Measurements from ENCODE around the gene RSAD1.

Gene RSAD1

GRCh38 chr17:50464736-50465135 is 13.9 kb upstream of the RSAD1 start:
- Mint-ChIP-seq H3K4me1 (peaks cover 36% of the 10 kb centered on the region), H3K27ac (peak overlapping the region; percentile 59), H3K9me3 (no peaks in the 10 kb centered on the region), H3K4me3 (no peak overlapping the region), H3K27me3 (peaks cover 2% of the 10 kb centered on the region), H3K36me3 (peaks cover 18% of the 10 kb centered on the region)
- ATAC-seq (ENCODE audit: low read depth) (no peak), DNase-seq (ENCODE audit: low spot score in 2 of 2) (no peak)

DNA sequence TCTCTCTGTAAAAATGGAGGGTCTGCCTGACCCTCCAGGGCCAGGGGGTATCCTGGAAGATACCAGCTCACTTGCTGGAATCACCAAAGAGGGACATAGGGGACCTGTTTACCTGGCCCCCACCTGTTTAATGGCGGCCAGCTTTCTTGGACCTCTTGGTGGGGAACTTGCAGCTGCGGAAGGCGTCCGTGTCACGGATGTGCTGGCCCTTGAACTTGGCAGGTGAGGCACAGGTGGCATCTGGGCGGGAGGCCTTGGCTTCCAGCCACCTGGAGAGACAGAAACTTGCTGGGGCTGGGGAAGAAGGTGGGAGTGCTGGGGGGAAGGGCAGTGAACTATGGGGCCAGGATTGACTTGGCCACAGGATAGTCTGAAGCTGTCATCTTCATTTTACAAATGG is 13.5 kb upstream of the RSAD1 start:
- H3K9me3 Mint-ChIP-seq = no peaks in the 10 kb centered on the region
- H3K36me3 Mint-ChIP-seq = peaks cover 18% of the 10 kb centered on the region
- no peak for ATAC-seq (ENCODE audit: low read depth)
- peaks cover 35% of the 10 kb centered on the region for H3K4me1 Mint-ChIP-seq
- DNase-seq (ENCODE audit: low spot score in 2 of 2) = no peak
- peak overlapping the region; percentile 13 for H3K4me3 Mint-ChIP-seq
- H3K27me3 Mint-ChIP-seq = peaks cover 2% of the 10 kb centered on the region
- H3K27ac Mint-ChIP-seq = peak overlapping the region; percentile 59

DNA sequence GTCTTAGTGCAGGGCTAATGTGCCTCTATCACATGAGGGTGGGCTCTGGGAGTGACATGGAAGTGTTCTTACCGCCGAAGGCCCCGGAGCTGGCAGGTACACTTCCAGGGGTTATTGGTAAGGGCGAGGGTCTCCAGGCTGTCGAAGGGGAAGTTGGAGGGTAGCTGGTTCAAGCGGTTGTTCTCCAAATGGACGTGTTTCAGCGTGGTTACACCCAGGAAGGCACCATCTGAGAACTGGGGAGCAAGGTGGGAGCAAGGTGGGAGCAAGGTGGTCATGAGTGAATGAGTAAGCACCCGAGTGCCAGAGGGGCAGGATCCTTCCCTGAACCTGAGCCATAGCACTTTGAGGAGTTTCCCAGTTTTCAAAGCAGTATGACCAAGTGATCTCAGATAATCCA is 13.0 kb upstream of the RSAD1 start:
- H3K9me3 Mint-ChIP-seq = no peaks in the 10 kb centered on the region
- H3K36me3 Mint-ChIP-seq = peaks cover 18% of the 10 kb centered on the region
- H3K4me3 Mint-ChIP-seq = peak overlapping the region; percentile 82
- no peak overlapping the region for H3K27ac Mint-ChIP-seq
- ATAC-seq (ENCODE audit: low read depth) = no peak
- peaks cover 2% of the 10 kb centered on the region for H3K27me3 Mint-ChIP-seq
- peaks cover 35% of the 10 kb centered on the region for H3K4me1 Mint-ChIP-seq
- DNase-seq (ENCODE audit: low spot score in 2 of 2) = no peak

DNA sequence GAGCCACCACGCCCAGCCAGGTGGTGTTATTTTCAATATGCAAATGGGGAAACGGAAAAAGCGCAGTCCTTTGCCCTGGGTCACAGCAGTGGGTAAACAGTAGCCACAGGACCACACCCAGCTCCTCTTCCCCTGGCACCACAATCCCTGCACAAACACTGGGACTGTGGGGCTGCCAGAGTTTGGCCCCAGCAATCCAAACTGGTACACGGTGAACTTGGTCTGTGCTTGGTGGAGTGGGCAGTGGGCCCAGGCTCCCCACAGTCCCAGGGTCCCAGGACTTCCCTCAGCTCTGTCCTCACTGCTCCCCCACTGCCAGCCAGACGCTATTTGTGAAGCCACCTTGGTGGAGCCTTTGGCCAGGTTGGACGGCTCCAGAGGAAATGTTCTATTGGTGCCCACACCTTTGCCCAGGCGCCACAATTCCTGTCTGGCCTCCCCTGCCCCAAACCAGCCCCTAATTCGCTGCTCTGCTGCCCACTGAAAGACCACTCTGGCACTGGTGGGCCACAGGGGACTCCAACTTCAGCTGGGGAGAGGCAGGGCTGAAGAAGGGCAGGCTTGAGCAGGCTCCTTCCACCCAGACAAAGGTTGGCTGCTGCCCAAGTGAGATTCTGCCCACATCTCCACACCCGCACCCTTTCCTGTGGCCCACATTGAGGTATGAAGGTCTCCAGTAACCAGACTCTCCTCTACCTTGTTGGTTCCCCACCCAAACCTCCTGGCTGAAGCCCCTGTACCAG is 12.1 kb upstream of the RSAD1 start:
- Mint-ChIP-seq H3K27ac (peak overlapping the region; percentile 76), H3K36me3 (peaks cover 20% of the 10 kb centered on the region), H3K4me3 (peak overlapping the region; percentile 82), H3K9me3 (no peaks in the 10 kb centered on the region), H3K27me3 (peaks cover 2% of the 10 kb centered on the region), H3K4me1 (peaks cover 38% of the 10 kb centered on the region)
- ATAC-seq (ENCODE audit: low read depth) (peak; percentile 72), DNase-seq (ENCODE audit: low spot score in 2 of 2) (no peak)

DNA sequence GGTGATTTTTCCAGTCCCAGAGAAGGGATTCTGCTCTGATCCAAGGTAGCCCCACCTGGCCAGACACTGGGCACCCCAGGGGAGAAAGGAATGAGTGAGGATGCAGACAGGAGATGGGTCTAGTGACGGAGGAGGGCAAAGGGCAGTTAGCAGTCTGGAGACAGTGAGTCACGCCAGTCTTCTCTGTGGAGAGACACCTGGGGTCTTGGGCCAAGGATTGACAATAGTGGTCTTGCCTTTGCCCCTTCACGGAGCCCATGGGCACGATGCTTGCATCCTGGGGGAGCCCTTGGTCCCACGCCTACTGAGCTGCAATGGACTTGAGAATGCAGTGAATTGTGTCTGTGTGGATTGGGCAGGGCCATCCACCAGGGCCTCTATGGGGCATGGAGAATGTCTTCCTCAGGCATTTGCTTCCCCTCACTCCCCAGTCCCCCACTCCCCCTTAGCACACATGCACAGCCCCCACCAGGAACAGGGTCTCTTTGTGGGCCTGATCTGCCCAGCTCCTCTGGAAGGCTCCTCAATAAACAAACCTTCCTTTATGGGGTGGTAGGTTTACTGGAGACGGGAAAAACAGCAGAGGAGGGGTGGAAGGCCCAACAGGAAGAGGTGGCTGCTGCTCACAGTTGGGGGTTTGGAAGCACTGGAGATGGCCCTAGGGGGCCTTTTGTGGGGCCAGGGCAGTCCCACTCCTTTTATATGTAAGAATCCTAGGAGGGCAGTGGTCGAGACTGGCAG is 11.4 kb upstream of the RSAD1 start:
- Mint-ChIP-seq H3K4me1 (peaks cover 34% of the 10 kb centered on the region), H3K27ac (peak overlapping the region; percentile 76), H3K36me3 (peaks cover 23% of the 10 kb centered on the region), H3K4me3 (peak overlapping the region; percentile 82), H3K9me3 (no peaks in the 10 kb centered on the region), H3K27me3 (peaks cover 2% of the 10 kb centered on the region)
- ATAC-seq (ENCODE audit: low read depth) = no peak
- no peak for DNase-seq (ENCODE audit: low spot score in 2 of 2)

- no peak for DNase-seq (ENCODE audit: low spot score in 2 of 2)
- Mint-ChIP-seq H3K27ac (peak overlapping the region; percentile 76), H3K4me1 (peaks cover 34% of the 10 kb centered on the region), H3K9me3 (no peaks in the 10 kb centered on the region), H3K27me3 (peaks cover 2% of the 10 kb centered on the region), H3K4me3 (peak overlapping the region; percentile 82), H3K36me3 (peaks cover 26% of the 10 kb centered on the region)
- no peak for ATAC-seq (ENCODE audit: low read depth)
Observed at GRCh38 chr17:50467855-50468303, 10.8 kb upstream of the RSAD1 start.

GRCh38 chr17:50468304-50469207 is 10.1 kb upstream of the RSAD1 start, which contains the start of gene CHAD:
Gene CHAD, minus strand, starts transcription at chr17:50468880. Its CDS starts 67 bp downstream, at chr17:50468813.
- no peak for DNase-seq (ENCODE audit: low spot score in 2 of 2)
- Mint-ChIP-seq H3K4me1 (peaks cover 34% of the 10 kb centered on the region), H3K36me3 (peaks cover 29% of the 10 kb centered on the region), H3K9me3 (no peaks in the 10 kb centered on the region), H3K27ac (peak within 1 kb of the TSS; percentile 76), H3K4me3 (peak within 1 kb of the TSS; percentile 82), H3K27me3 (peaks cover 2% of the 10 kb centered on the region)
- peak; percentile 49 for ATAC-seq (ENCODE audit: low read depth)

DNA sequence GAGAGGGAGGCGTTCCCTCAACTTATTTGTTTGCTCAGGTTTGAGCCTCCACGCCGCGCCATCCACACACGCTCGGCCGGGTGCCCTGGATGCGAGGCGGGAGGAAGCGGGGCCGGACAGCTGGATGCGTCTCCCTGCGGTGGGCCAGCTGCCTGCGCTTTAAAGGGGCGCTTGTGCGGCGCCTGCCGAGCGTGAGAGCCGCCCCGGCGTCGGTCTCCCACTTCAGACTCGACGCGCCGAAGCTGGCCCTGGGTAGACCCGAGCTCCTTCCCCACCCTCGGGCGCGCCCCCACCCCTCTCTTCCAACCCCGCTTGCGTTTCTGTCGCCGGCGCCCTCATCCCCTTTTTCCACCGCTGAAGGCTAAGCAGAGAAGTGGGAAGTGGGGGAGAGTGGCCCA is 9.5 kb upstream of the RSAD1 start:
- DNase-seq (ENCODE audit: low spot score in 2 of 2) = no peak
- Mint-ChIP-seq H3K27ac (no peak overlapping the region), H3K27me3 (peaks cover 2% of the 10 kb centered on the region), H3K4me3 (peak overlapping the region; percentile 63), H3K9me3 (no peaks in the 10 kb centered on the region), H3K4me1 (peaks cover 34% of the 10 kb centered on the region), H3K36me3 (peaks cover 30% of the 10 kb centered on the region)
- ATAC-seq (ENCODE audit: low read depth) = no peak

DNA sequence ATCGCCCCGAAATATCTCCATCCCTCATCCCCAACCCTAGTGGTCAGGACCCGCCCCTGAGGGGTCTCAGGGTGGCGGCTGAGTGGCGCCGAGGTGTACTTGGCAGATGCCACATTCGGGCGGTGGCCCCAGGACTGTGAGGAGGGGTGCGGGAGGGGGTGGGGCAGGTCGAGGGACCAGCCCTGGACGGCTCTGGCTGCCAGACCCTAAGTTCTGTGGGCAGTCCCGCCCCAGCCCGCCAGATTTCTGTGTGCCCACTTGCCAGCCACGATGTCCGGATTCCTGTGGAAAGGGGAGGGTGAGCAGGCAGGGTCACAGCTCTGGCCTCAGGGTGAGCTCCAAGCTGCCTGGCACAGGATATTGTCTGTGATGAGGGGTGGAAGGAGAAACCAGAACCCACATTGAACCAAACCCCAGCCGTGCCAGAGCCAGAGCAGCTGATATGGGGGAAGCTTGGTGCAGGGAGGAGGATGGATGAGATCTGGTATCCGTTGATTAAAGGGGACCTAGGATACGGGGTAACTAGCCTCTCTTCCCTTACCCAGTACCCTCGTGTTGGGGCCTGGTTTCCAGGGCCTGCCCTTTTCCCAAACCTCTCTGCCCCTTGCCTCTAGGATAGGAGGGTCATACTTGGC is 8.9 kb upstream of the RSAD1 start:
- DNase-seq (ENCODE audit: low spot score in 2 of 2) (no peak), ATAC-seq (ENCODE audit: low read depth) (no peak)
- Mint-ChIP-seq H3K36me3 (peaks cover 25% of the 10 kb centered on the region), H3K4me3 (peak overlapping the region; percentile 63), H3K27me3 (peaks cover 2% of the 10 kb centered on the region), H3K4me1 (peaks cover 29% of the 10 kb centered on the region), H3K27ac (peak overlapping the region; percentile 28), H3K9me3 (no peaks in the 10 kb centered on the region)

GRCh38 chr17:50470426-50470825 is 8.2 kb upstream of the RSAD1 start:
- Mint-ChIP-seq H3K9me3 (no peaks in the 10 kb centered on the region), H3K4me1 (peaks cover 28% of the 10 kb centered on the region), H3K27ac (peak overlapping the region; percentile 67), H3K36me3 (peaks cover 23% of the 10 kb centered on the region), H3K4me3 (no peak overlapping the region), H3K27me3 (peaks cover 2% of the 10 kb centered on the region)
- no peak for ATAC-seq (ENCODE audit: low read depth)
- no peak for DNase-seq (ENCODE audit: low spot score in 2 of 2)

DNA sequence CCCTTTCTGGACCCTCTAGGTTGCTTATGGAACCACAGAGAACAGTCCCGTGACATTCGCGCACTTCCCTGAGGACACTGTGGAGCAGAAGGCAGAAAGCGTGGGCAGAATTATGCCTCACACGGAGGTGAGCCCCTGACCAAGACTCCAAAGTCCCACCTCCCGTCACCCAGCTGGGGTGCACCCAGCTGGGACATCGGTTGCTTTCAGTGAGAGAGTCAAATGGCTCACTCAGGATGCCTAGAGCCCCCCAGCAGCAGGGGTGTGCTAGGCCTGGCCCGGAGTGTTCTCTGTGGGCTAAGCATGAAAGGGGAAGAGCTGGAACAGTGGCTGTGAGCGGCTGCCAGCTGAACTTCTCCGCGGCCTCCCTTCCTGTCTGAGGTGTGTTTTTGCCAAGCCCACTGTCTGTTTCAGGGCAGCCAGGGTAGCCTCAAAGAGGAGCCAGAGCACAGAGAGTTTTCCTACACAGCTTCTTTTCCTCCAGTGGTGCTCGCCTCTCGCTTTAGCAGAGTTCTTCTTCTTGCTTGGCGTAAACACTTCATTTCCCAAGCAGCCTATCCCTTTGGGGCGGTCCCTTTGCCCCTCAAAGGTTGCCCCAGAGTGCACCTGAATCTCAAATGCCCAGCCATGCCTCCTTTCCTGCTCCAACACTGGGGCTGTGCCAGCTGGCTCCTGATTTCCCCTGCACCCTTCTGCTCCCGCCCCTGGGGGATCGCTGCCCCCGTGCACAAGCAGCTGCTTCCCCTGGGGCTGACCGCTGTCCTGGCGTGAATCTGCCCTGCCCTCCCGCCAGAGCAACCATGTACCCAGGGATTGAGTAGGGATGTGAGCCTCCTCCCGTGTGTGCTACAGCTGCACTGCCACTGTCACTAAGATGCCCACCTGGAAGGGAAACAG is 7.4 kb upstream of the RSAD1 start:
- peaks cover 2% of the 10 kb centered on the region for H3K27me3 Mint-ChIP-seq
- peak overlapping the region; percentile 67 for H3K27ac Mint-ChIP-seq
- H3K9me3 Mint-ChIP-seq = no peaks in the 10 kb centered on the region
- peak overlapping the region; percentile 45 for H3K4me3 Mint-ChIP-seq
- ATAC-seq (ENCODE audit: low read depth) (no peak), DNase-seq (ENCODE audit: low spot score in 2 of 2) (no peak)
- H3K36me3 Mint-ChIP-seq = peaks cover 24% of the 10 kb centered on the region
- H3K4me1 Mint-ChIP-seq = peaks cover 26% of the 10 kb centered on the region

DNA sequence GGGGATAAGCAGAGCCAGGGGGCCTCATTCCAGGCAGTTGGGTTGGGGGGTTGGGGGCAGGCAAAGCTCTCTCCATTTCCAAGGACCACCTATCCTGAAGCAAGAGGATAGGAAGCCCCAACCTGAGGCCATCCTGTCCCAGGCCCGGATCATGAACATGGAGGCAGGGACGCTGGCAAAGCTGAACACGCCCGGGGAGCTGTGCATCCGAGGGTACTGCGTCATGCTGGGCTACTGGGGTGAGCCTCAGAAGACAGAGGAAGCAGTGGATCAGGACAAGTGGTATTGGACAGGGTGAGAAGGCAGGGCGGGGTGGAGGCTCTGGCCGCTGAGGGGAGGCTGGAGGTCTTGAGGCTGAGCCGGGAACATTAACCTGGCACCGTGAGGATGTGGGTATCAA is 6.4 kb upstream of the RSAD1 start:
- no peak overlapping the region for H3K4me3 Mint-ChIP-seq
- H3K9me3 Mint-ChIP-seq = no peaks in the 10 kb centered on the region
- H3K36me3 Mint-ChIP-seq = peaks cover 25% of the 10 kb centered on the region
- ATAC-seq (ENCODE audit: low read depth) = no peak
- H3K4me1 Mint-ChIP-seq = peaks cover 16% of the 10 kb centered on the region
- DNase-seq (ENCODE audit: low spot score in 2 of 2) = no peak
- peaks cover 2% of the 10 kb centered on the region for H3K27me3 Mint-ChIP-seq
- H3K27ac Mint-ChIP-seq = no peak overlapping the region

Measured in memory B cell (primary cell).